Cardiac muscle cell (in vitro differentiated cells and primary cell): ENCODE measurements around the gene RGS3. TPM values are rescaled to one million over a fixed set of nuclear protein-coding genes. Genes with fewer than 3 reads are reported as not detected.
A peak's percentile ranks its signal among the peaks of the same experiment; 100 is the strongest.

ENCODE experiments used
- DNase-seq, 2 donors: peaks; one replicate each; pipeline versions ENCODE4 v3.0.0 to v3.0.0-alpha.2; 2010 to 2017; ENCODE audit warnings: low read depth in 1 of 2, low spot score in 1 of 2
- H3K27ac ChIP-seq: fragments of 200-600 bp; sonication (generic); 2 replicates; pipeline ENCODE4 v1.5.1; 2016
- H3K27me3 ChIP-seq: fragments of 200-600 bp; sonication (generic); 2 replicates; pipeline ENCODE4 v1.6.0; 2016; ENCODE audit warnings: control low read depth
- H3K36me3 ChIP-seq: fragments of 200-600 bp; sonication (generic); 2 replicates; pipeline ENCODE4 v1.5.1; 2016; ENCODE audit warnings: control low read depth
- H3K4me1 ChIP-seq: fragments of 200-600 bp; sonication (generic); 2 replicates; pipeline ENCODE4 v1.8.1; 2017; ENCODE audit warnings: low read depth, mild to moderate bottlenecking, mixed run types
- H3K4me3 ChIP-seq: fragments of 200-600 bp; sonication (generic); 2 replicates; pipeline ENCODE4 v1.5.1; 2016; ENCODE audit warnings: mild to moderate bottlenecking
- H3K9me3 ChIP-seq: fragments of 200-600 bp; sonication (generic); 2 replicates; pipeline ENCODE4 v1.5.1; 2017; ENCODE audit warnings: low read depth, mild to moderate bottlenecking, control low read depth
- CTCF ChIP-seq: IDR thresholded peaks from 2 replicates; pipeline ENCODE4 v1.5.1; 2012; ENCODE audit warnings: low read depth, mild to moderate bottlenecking, low read length
- polyA plus RNA-seq: library from polyadenylated mRNA; unstranded; fragments of >200 nt; fragmentation: Nextera tagmentation; extraction: Ambion mirVana; gene quantifications from 2 replicates; pipeline ENCODE4 v1.2.1, GENCODE V29; 2016
- total RNA-seq: library from RNA; depleted of rRNA; stranded (reverse); fragments of >200 nt; gene quantifications from 2 replicates; pipeline ENCODE4 v1.2.3, GENCODE V29; 2016

Gene RGS3
- total RNA-seq (102 and 126 TPM in 2 replicates), polyA plus RNA-seq (94.7 and 94.9 TPM in 2 replicates)

DNA sequence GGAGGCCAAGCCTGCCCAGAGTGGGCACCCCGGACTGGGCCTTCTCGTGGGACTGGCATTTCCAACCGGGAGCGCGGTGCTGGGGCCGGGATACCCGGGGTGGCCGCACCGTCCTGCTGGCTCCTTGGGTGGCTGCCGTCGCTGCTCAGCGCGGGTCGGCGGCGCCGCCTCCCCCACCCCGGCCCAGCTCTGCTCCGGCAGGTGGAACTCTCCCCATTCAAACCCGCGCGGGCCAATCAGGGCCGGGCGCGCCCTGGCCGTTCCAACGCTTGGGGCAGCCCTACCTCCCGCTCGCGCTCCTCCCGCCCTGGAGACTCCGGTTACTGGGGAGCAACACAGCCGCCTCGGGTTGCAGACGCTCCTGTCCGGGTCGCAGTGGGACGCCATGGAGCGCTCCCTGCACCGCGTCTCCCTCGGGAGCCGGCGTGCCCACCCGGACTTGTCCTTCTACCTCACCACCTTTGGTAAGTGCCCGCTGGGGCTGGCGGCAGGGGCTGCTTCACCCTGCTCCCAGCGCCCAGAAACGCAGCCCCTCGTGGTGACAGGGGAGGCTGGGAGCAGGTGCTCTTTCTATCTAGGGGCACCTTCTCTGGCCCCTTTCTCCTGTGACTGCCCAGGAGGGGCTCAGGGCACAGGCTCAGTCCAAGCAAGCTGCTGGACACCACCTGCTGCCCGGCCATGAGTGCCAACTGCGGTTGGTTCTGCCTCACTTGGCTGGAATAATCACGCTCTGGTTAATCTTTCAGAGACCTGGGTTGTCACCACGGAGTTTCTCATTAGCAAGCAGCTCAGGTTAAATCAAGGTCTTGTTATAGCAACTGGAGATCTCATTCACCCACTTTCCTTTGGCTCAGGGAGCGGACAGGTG is at the start of gene RGS3:
Gene RGS3 (plus strand): TSS at position 310 of the 868 bp plus-strand sequence. CDS start 76 bp downstream, at position 386.
- DNase-seq, result peak in 1 of 2 donors; percentile 93
- H3K9me3 ChIP-seq, result no peaks in the 10 kb centered on the region
- no peak for TF ChIP-seq CTCF

GRCh38 chr9:113416149-113416721 is 47.3 kb upstream of the RGS3 start:
- Histone ChIP-seq H3K9me3 (no peaks in the 10 kb centered on the region), H3K27ac (no peak overlapping the region), H3K4me1 (no peaks in the 10 kb centered on the region), H3K27me3 (no peaks in the 10 kb centered on the region), H3K36me3 (no peaks in the 10 kb centered on the region), H3K4me3 (no peak overlapping the region)
- TF ChIP-seq CTCF, result no peak
- DNase-seq, result no peak

More for the DNA sequence above, at the start of gene RGS3:
- Histone ChIP-seq H3K4me1 (peaks cover 6% of the 10 kb centered on the region), H3K27me3 (no peaks in the 10 kb centered on the region), H3K36me3 (no peaks in the 10 kb centered on the region), H3K4me3 (peak within 1 kb of the TSS; percentile 41), H3K27ac (peak within 1 kb of the TSS; percentile 28)

GRCh38 chr9:113417370-113417769 is 46.2 kb upstream of the RGS3 start:
- no peaks in the 10 kb centered on the region for H3K9me3 ChIP-seq
- TF ChIP-seq CTCF, result no peak
- H3K36me3 ChIP-seq, result no peaks in the 10 kb centered on the region
- DNase-seq, result no peak
- no peak overlapping the region for H3K4me3 ChIP-seq
- H3K4me1 ChIP-seq, result no peaks in the 10 kb centered on the region
- no peaks in the 10 kb centered on the region for H3K27me3 ChIP-seq
- no peak overlapping the region for H3K27ac ChIP-seq

- Histone ChIP-seq H3K27me3 (no peaks in the 10 kb centered on the region), H3K27ac (no peak overlapping the region), H3K4me3 (no peak overlapping the region), H3K36me3 (no peaks in the 10 kb centered on the region), H3K9me3 (no peaks in the 10 kb centered on the region), H3K4me1 (no peaks in the 10 kb centered on the region)
- no peak for DNase-seq
- no peak for TF ChIP-seq CTCF
Observed at GRCh38 chr9:113421726-113422125, 41.8 kb upstream of the RGS3 start.

GRCh38 chr9:113425072-113425471 is 38.5 kb upstream of the RGS3 start:
- no peak for TF ChIP-seq CTCF
- no peaks in the 10 kb centered on the region for H3K36me3 ChIP-seq
- no peak overlapping the region for H3K27ac ChIP-seq
- H3K4me1 ChIP-seq, result no peaks in the 10 kb centered on the region
- no peak for DNase-seq
- no peaks in the 10 kb centered on the region for H3K9me3 ChIP-seq
- no peaks in the 10 kb centered on the region for H3K27me3 ChIP-seq
- H3K4me3 ChIP-seq, result no peak overlapping the region
